ENCODE measurements around the gene VSTM2L. TPM values are rescaled to one million over a fixed set of nuclear protein-coding genes. Genes with fewer than 3 reads are reported as not detected.

The VSTM2L gene
- total RNA-seq, 2 donors from 2014 or later: 31.3 to 69.5 TPM

GRCh38 chr20:37868851-37869333, 34.0 kb upstream of the VSTM2L start:
- TF ChIP-seq POLR2A (IDR thresholded peaks at IDR 0.05) (no peak), POLR2AphosphoS5 (IDR thresholded peaks at IDR 0.05) (no peak), CTCF (IDR thresholded peaks at IDR 0.05) (no peak)
- Histone ChIP-seq H3K36me3 (peaks cover 0 to 6% of the 10 kb centered on the region in 2 donors), H3K4me3 (no peak overlapping the region), H3K9me3 (no peaks in the 10 kb centered on the region), H3K4me1 (replicated peaks) (peaks cover 10% of the 10 kb centered on the region), H3K27ac (no peak overlapping the region), H3K27me3 (replicated peaks; ENCODE audit: insufficient read depth) (no peaks in the 10 kb centered on the region)
- 75% methylated on average over 3 of the region's 3 CpGs for WGBS
- intact Hi-C loops (cut with DNase I): no loop called here
- no peak for DNase-seq (ENCODE audit: low spot score)

GRCh38 chr20:37869334-37869861, 33.5 kb upstream of the VSTM2L start:
- Histone ChIP-seq H3K27ac (no peak overlapping the region), H3K4me1 (replicated peaks) (peaks cover 10% of the 10 kb centered on the region), H3K27me3 (replicated peaks; ENCODE audit: insufficient read depth) (no peaks in the 10 kb centered on the region), H3K36me3 (peaks cover 0 to 7% of the 10 kb centered on the region in 2 donors), H3K9me3 (no peaks in the 10 kb centered on the region), H3K4me3 (no peak overlapping the region)
- 75% methylated on average over 6 of the region's 6 CpGs for WGBS
- TF ChIP-seq POLR2A (IDR thresholded peaks at IDR 0.05) (no peak), POLR2AphosphoS5 (IDR thresholded peaks at IDR 0.05) (no peak), CTCF (IDR thresholded peaks at IDR 0.05) (no peak)
- DNase-seq (ENCODE audit: low spot score): no peak
- intact Hi-C loops (cut with DNase I): no loop called here

GRCh38 chr20:37870294-37870693, 32.6 kb upstream of the VSTM2L start:
- H3K36me3 ChIP-seq: peaks cover 0 to 7% of the 10 kb centered on the region in 2 donors
- no peak for TF ChIP-seq POLR2AphosphoS5 (IDR thresholded peaks at IDR 0.05)
- no peak for TF ChIP-seq CTCF (IDR thresholded peaks at IDR 0.05)
- no peak for TF ChIP-seq POLR2A (IDR thresholded peaks at IDR 0.05)
- H3K27ac ChIP-seq: no peak overlapping the region
- H3K27me3 ChIP-seq (replicated peaks; ENCODE audit: insufficient read depth): no peaks in the 10 kb centered on the region
- H3K4me3 ChIP-seq: no peak overlapping the region
- 86% methylated on average over 11 of the region's 11 CpGs for WGBS
- no peaks in the 10 kb centered on the region for H3K9me3 ChIP-seq
- intact Hi-C loops (cut with DNase I): no loop called here
- DNase-seq (ENCODE audit: low spot score): no peak
- H3K4me1 ChIP-seq (replicated peaks): peaks cover 10% of the 10 kb centered on the region

GRCh38 chr20:37871751-37872150, 31.2 kb upstream of the VSTM2L start:
- H3K9me3 ChIP-seq: no peaks in the 10 kb centered on the region
- H3K4me1 ChIP-seq (replicated peaks): peaks cover 10% of the 10 kb centered on the region
- 97% methylated on average over 13 of the region's 13 CpGs for WGBS
- intact Hi-C loops (cut with DNase I): no loop called here
- no peak for DNase-seq (ENCODE audit: low spot score)
- no peaks in the 10 kb centered on the region for H3K27me3 ChIP-seq (replicated peaks; ENCODE audit: insufficient read depth)
- TF ChIP-seq POLR2AphosphoS5 (IDR thresholded peaks at IDR 0.05) (no peak), POLR2A (IDR thresholded peaks at IDR 0.05) (no peak), CTCF (IDR thresholded peaks at IDR 0.05) (no peak)
- H3K36me3 ChIP-seq: peaks cover 0 to 7% of the 10 kb centered on the region in 2 donors
- H3K27ac ChIP-seq: no peak overlapping the region
- no peak overlapping the region for H3K4me3 ChIP-seq

DNA sequence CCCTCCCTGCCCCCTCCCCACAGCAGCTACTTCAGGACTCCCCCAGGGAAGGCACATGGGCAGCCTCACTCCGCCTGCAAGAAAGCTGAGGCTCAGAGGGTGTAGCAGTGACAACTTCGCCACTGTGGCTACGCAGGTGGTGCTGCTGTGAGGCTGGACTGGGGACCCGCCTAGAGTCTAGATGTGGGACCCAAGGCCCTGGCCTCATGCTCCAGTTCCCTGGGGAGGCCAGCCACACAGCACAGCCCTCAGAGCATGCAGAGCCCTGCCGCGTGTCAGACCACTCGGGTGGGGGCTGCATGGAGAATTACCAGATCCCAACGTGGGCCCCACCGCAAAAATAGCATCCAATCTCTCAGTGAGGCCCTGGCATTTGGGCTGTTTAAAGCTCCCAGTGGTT, 30.8 kb upstream of the VSTM2L start:
- TF ChIP-seq POLR2AphosphoS5 (IDR thresholded peaks at IDR 0.05) (no peak), POLR2A (IDR thresholded peaks at IDR 0.05) (no peak), CTCF (IDR thresholded peaks at IDR 0.05) (no peak)
- Histone ChIP-seq H3K27me3 (replicated peaks; ENCODE audit: insufficient read depth) (no peaks in the 10 kb centered on the region), H3K4me1 (replicated peaks) (peaks cover 7% of the 10 kb centered on the region), H3K36me3 (peaks cover 0 to 7% of the 10 kb centered on the region in 2 donors), H3K27ac (no peak overlapping the region), H3K4me3 (no peak overlapping the region), H3K9me3 (no peaks in the 10 kb centered on the region)
- intact Hi-C loops (cut with DNase I): no loop called here
- DNase-seq (ENCODE audit: low spot score): no peak
- 94% methylated on average over 9 of the region's 9 CpGs for WGBS
